GM12878 (cell line): ENCODE results near the gene ZNF678. TPM values are rescaled to one million over a fixed set of nuclear protein-coding genes. Genes with fewer than 3 reads are reported as not detected.
"Not testable (repeated sequence)": the region's sequence is repeated elsewhere in the genome, so short reads cannot be mapped to it uniquely, and the experiment has no call there.

Experiments used
- ATAC-seq: fragments of 200-7000 bp; cut with Tn5 transposase; 3 replicates; pipeline ENCODE4 v1.9.1; 2020; ENCODE audit warnings: mild to moderate bottlenecking, moderate library complexity
- BruUV-seq: library from RNA; stranded (reverse); fragments of 400-500 nt; replicated peaks from 2 replicates; lab custom pipeline; 2021; lab: Mats Ljungman, UMichigan
- CTCF ChIA-PET: fragments of 300-600 bp; sonication (Branson Sonifier 250); formaldehyde crosslinking; extraction: SDS; loops from one replicate; lab custom pipeline; 2021; ENCODE audit warnings: inconsistent platforms; lab: Yijun Ruan, JAX
- POLR2A ChIA-PET: fragments of 350-600 bp; formaldehyde crosslinking; extraction: SDS; loops from one replicate; lab custom pipeline; 2021; ENCODE audit warnings: inconsistent platforms; lab: Charles Lee
- RAD21 ChIA-PET: fragments of 300-600 bp; sonication (Branson Sonifier 250); formaldehyde crosslinking; loops from one replicate; lab custom pipeline; 2023; ENCODE audit warnings: antibody characterized with exemption; ENCODE audit not compliant: unreplicated experiment; lab: Charles Lee
- SMC1A ChIA-PET: fragments of 300-600 bp; sonication (Branson Sonifier 250); formaldehyde crosslinking; loops from one replicate; lab custom pipeline; 2023; ENCODE audit not compliant: unreplicated experiment, uncharacterized antibody; lab: Charles Lee
- DNase-seq: peaks from one replicate; pipeline ENCODE4 v3.0.0-alpha.2; 2011; ENCODE audit warnings: low read depth, low spot score
- FAIRE-seq: peaks from 3 replicates; lab custom pipeline; 2011; peaks lifted over from hg19 to GRCh38; lab: Jason Lieb, UNC
- H2AFZ ChIP-seq: 2 replicates; pipeline ENCODE4 v1.6.0; 2011; ENCODE audit warnings: low read depth, low read length, control low read depth; ENCODE audit not compliant: control insufficient read depth
- H3K27ac ChIP-seq: 2 replicates; pipeline ENCODE4 v1.5.1; 2011; ENCODE audit warnings: control low read depth; ENCODE audit not compliant: control insufficient read depth, insufficient read depth
- H3K27me3 ChIP-seq, 2 experiments: replicated peaks in 1 of 2; 2 replicates each; pipeline versions ENCODE4 v1.6.0 to v1.6.1; 2011; ENCODE audit warnings: low read length in 1 of 2; ENCODE audit not compliant: control insufficient read depth in 2 of 2, insufficient read depth in 2 of 2
- H3K36me3 ChIP-seq, 2 experiments: 2 replicates each; pipeline ENCODE4 v1.5.1; 2011; ENCODE audit warnings: low read length in 1 of 2; ENCODE audit not compliant: control insufficient read depth in 2 of 2, insufficient read depth in 2 of 2
- H3K4me1 ChIP-seq: 2 replicates; pipeline ENCODE4 v1.6.1; 2011; ENCODE audit warnings: mild to moderate bottlenecking, low read length, moderate library complexity, mixed read lengths; ENCODE audit not compliant: control insufficient read depth, insufficient read depth
- H3K4me2 ChIP-seq: 2 replicates; pipeline ENCODE4 v1.6.0; 2011; ENCODE audit warnings: control low read depth; ENCODE audit not compliant: control insufficient read depth, insufficient read depth
- H3K4me3 ChIP-seq: fragments of 200-600 bp; sonication (generic); 2 replicates; pipeline ENCODE4 v1.5.1; 2016
- H3K79me2 ChIP-seq: 2 replicates; pipeline ENCODE4 v1.6.0; 2011; ENCODE audit warnings: low read length; ENCODE audit not compliant: control insufficient read depth, insufficient read depth
- H3K9ac ChIP-seq: 2 replicates; pipeline ENCODE4 v1.8.0; 2011; ENCODE audit warnings: low read length, control low read depth, mixed read lengths; ENCODE audit not compliant: control insufficient read depth, insufficient read depth
- H3K9me3 ChIP-seq: replicated peaks from 3 replicates; pipeline ENCODE4 v1.5.1; 2011; ENCODE audit warnings: mild to moderate bottlenecking, low read length; ENCODE audit not compliant: control insufficient read depth, insufficient read depth
- H4K20me1 ChIP-seq: 2 replicates; pipeline ENCODE4 v1.6.0; 2011; ENCODE audit not compliant: control insufficient read depth, insufficient read depth
- MTA2 ChIP-seq: fragments of 450-650 bp; IDR thresholded peaks from 2 replicates; pipeline ENCODE4 v1.6.1; 2016; ENCODE audit warnings: low read depth, mild to moderate bottlenecking, moderate library complexity
- WGBS: methylation state at CpG from one replicate; pipeline ENCODE4 v1.1.6; 2016; ENCODE audit warnings: low lambda C conversion rate; ENCODE audit not compliant: insufficient replicate concordance, insufficient coverage; ENCODE audit errors: missing lambda C conversion rate; 5-methylcytosine and 5-hydroxymethylcytosine counted together
- in situ Hi-C: fragments of 300-500 bp; cut with MboI; formaldehyde crosslinking; loops from 9 replicates; pipeline ENCODE4 v1.14.3; 2018; ENCODE audit warnings: mixed read lengths
- intact Hi-C: fragments of 100-400 bp; cut with micrococcal nuclease; formaldehyde crosslinking; loops from one replicate; pipeline ENCODE4 v1.14.2; 2022; ENCODE audit not compliant: unreplicated experiment
- polyA plus RNA-seq, 11 experiments: library from polyadenylated mRNA; depleted of rRNA in 4 of 11; unstranded in 6 of 11; stranded (reverse) in 5 of 11; fragments of >200 nt; fragmentation: Nextera tagmentation in 4 of 11; fragmentation: Illumina TruSeq in 1 of 11; extraction: Ambion mirVana in 4 of 11; extraction: Trizol in 1 of 11; gene quantifications; 1 replicate in 1 of 11; 2 replicates in 10 of 11; pipeline versions ENCODE4 v1.2.1 to v1.2.3, GENCODE V29; 2011 to 2016; ENCODE audit warnings: inconsistent platforms in 2 of 11, missing spikeins in 2 of 11, low read depth in 1 of 11
- total RNA-seq, 4 experiments: library from RNA; depleted of rRNA in 3 of 4; stranded (reverse); fragments of >200 nt in 3 of 4; fragmentation: Illumina TruSeq in 1 of 4; extraction: Trizol in 1 of 4; gene quantifications; 2 replicates each; pipeline versions ENCODE4 v1.2.1 to v1.2.3, GENCODE V29; 2013 to 2021
- TF ChIP-seq, protein P1 (sequence below): fragments of 150-350 bp; IDR thresholded peaks from 2 replicates; pipeline ENCODE4 v1.6.1; 2016; ENCODE audit warnings: low read depth, low read length

The ZNF678 gene
- total and polyA plus RNA-seq, 10 of the 15 experiments (the other 5 are each of a cell fraction or from before 2014, with no cell fraction given), result 1.4 to 10.4 (median 3.5) TPM

DNA sequence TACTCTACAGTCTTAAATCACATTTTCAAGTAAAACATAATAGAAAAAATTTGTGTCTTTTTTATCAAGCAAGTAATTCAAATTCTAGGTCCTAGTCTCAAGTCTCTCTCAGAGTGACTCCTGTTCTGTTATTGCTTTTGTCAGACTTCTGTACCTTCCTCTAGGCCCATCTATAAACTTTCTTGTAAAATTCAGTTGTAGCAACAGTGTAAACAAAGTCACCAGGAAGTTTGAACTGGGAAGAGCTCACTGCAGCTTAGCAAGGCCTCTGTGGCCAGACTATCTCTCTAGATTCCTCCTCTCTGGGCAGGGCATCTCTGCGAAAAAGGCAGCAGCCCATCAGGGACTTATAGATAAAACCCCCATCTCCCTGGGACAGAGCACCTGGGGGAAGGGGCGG, 13.5 kb upstream of the ZNF678 start (continued):
- no peak for TF ChIP-seq MTA2
- TF ChIP-seq, protein P1, sequence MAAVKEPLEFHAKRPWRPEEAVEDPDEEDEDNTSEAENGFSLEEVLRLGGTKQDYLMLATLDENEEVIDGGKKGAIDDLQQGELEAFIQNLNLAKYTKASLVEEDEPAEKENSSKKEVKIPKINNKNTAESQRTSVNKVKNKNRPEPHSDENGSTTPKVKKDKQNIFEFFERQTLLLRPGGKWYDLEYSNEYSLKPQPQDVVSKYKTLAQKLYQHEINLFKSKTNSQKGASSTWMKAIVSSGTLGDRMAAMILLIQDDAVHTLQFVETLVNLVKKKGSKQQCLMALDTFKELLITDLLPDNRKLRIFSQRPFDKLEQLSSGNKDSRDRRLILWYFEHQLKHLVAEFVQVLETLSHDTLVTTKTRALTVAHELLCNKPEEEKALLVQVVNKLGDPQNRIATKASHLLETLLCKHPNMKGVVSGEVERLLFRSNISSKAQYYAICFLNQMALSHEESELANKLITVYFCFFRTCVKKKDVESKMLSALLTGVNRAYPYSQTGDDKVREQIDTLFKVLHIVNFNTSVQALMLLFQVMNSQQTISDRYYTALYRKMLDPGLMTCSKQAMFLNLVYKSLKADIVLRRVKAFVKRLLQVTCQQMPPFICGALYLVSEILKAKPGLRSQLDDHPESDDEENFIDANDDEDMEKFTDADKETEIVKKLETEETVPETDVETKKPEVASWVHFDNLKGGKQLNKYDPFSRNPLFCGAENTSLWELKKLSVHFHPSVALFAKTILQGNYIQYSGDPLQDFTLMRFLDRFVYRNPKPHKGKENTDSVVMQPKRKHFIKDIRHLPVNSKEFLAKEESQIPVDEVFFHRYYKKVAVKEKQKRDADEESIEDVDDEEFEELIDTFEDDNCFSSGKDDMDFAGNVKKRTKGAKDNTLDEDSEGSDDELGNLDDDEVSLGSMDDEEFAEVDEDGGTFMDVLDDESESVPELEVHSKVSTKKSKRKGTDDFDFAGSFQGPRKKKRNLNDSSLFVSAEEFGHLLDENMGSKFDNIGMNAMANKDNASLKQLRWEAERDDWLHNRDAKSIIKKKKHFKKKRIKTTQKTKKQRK, result no peak
- TF ChIP-seq, all 136 proteins: peak for 0

DNA sequence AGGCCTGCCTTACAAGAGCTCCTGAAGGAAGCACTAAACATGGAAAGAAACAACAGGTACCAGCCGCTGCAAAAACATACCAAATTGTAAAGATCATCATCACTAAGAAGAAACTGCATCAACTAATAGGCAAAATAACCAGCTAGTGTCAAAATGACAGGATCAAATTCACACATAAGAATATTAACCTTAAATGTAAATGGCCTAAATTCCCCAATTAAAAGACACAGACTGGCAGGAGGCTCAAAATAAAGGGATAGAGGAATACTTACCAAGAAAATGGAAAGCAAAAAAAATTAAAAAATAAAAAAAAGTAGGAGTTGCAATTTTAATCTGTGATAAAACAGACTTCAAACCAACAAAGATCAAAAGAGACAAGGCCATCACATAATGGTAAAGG, 11.5 kb upstream of the ZNF678 start:
- H3K4me1 ChIP-seq, H3K27ac ChIP-seq, intact Hi-C loops, H2AFZ ChIP-seq, H3K4me3 ChIP-seq, H3K9ac ChIP-seq, RAD21 ChIA-PET, SMC1A ChIA-PET, FAIRE-seq, H3K9me3 ChIP-seq, H3K4me2 ChIP-seq, CTCF ChIA-PET, POLR2A ChIA-PET, ATAC-seq, H3K79me2 ChIP-seq, BruUV-seq, H3K36me3 ChIP-seq, H4K20me1 ChIP-seq, H3K27me3 ChIP-seq, in situ Hi-C loops, DNase-seq: not testable (repeated sequence)
- whole genome bisulfite sequencing, result 0% methylated on average over 1 of the region's 1 CpG
